PC-3 (cell line): ENCODE data around the gene MYO1A.

Experiments
- CTCF ChIP-seq: fragments of 300-600 bp; sonication (generic); conservative IDR thresholded peaks from 2 replicates; pipeline ENCODE4 v1.5.1; 2017; ENCODE audit warnings: antibody characterized with exemption, low read depth, mild to moderate bottlenecking, low read length
- EZH2 ChIP-seq: fragments of 300-600 bp; sonication (generic); IDR thresholded peaks from one replicate; pipeline ENCODE4 v1.6.1; 2017; ENCODE audit warnings: antibody characterized with exemption, mild to moderate bottlenecking, low read length; ENCODE audit not compliant: unreplicated experiment
- EZH2phosphoT487 ChIP-seq: fragments of 300-600 bp; sonication (generic); IDR thresholded peaks from 2 replicates; pipeline ENCODE4 v1.6.1; 2018; ENCODE audit warnings: mild to moderate bottlenecking, antibody characterized with exemption, low read length, borderline replicate concordance

DNA sequence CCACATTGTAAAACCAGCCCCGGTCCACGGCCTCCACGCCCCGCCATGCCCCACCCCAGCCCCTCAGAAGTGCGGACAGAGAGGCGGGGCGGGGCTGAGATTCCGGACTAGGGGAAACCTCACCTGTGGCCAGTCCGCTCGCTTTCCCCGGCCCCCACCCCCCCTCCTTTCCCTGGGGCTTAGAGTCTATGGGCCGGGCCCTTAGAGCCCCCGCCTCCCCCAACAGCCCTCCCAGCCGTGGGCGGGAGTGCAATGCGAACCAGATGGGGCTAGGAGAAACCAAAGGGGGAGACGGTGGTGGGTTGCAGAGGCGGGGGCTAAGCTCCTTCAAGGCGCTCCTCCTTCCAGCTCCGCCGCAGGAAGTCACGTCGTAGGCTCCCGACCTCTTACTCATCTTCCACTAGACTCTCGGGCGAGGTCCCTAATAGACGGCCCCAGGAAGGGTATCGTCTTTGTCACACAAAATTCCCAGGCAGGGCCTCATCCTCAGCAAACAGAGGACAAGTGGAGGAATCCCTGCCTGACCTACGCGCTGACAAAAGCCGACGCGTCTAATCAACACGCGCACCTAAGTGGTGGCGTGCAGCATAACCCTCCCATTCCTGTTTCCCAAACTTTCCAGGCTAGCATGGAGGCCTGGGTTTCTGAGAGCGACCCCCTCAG is 37.9 kb upstream of the MYO1A start:
- TF ChIP-seq CTCF (no peak), EZH2phosphoT487 (no peak), EZH2 (no peak)
